Measurements from ENCODE around the gene RGCC.

The RGCC gene

DNA sequence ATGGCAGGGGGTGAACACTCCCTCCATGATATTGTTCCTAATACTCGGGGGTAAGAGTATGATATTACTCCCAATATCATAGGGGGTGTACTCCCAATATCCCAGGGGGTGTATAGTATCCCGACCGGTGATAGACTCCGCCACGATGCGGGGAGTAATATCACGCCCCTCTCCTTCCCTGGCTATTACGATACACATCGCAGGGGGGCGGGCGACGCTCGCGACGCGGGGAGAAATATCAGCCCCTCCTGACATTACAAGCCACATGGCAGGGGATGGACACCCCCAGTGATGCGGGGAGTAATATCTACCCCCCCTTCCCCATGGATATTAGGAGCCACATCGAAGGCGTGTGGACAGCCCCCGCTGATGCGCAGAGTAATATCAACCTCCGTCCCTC is 3.2 kb upstream of the RGCC start:
- Histone ChIP-seq H2BK5ac (ENCODE audit: low read depth, low read length, poor library complexity, severe bottlenecking) (no peak overlapping the region), H2BK12ac (ENCODE audit: low read length in 2 of 2) (no peak overlapping the region), H3K79me1 (replicated peaks; ENCODE audit: low read length, poor library complexity, severe bottlenecking) (peaks cover 1% of the 10 kb centered on the region), H2AK5ac (ENCODE audit: low read length, severe bottlenecking) (no peak overlapping the region), H2BK120ac (ENCODE audit: low read depth, low read length) (no peak overlapping the region), H3K27me3 (ENCODE audit: control insufficient read depth in 1 of 2, insufficient read depth in 1 of 2, low read length in 2 of 2) (peaks cover 9 to 30% of the 10 kb centered on the region in 2 experiments), H3K4me1 (ENCODE audit: control insufficient read depth, insufficient read depth, low read depth, low read length) (peaks cover 21% of the 10 kb centered on the region), H2BK15ac (ENCODE audit: low read depth, poor library complexity, severe bottlenecking) (no peak overlapping the region), H3K4ac (ENCODE audit: low read depth in 1 of 2, low read length in 2 of 2) (no peak overlapping the region), H3K4me3 (ENCODE audit: insufficient read depth in 1 of 2, low read depth in 1 of 2, low read length in 2 of 2) (no peak overlapping the region), H3K27ac (ENCODE audit: low read length, poor library complexity, severe bottlenecking) (no peak overlapping the region), H3K4me2 (ENCODE audit: low read length, poor library complexity, severe bottlenecking) (no peak overlapping the region), H3K14ac (ENCODE audit: low read length in 2 of 2) (no peak overlapping the region), H3K9ac (ENCODE audit: low read length) (no peak overlapping the region), H3K36me3 (ENCODE audit: control insufficient read depth in 1 of 2, insufficient read depth in 2 of 2, low read depth in 1 of 2, low read length in 2 of 2) (no peaks in the 10 kb centered on the region), H2AFZ (ENCODE audit: low read depth, low read length) (no peak overlapping the region), H4K91ac (ENCODE audit: low read length) (no peak overlapping the region), H3K23ac (ENCODE audit: low read length in 2 of 2) (no peak overlapping the region), H4K8ac (ENCODE audit: low read length) (no peak overlapping the region), H3K18ac (ENCODE audit: low read depth in 1 of 2, low read length in 2 of 2) (no peak overlapping the region), H3K9me3 (ENCODE audit: control insufficient read depth, low read length) (no peaks in the 10 kb centered on the region)
- DNase-seq, result no peak
- WGBS, result 85% methylated on average over 21 of the region's 22 CpGs

DNA sequence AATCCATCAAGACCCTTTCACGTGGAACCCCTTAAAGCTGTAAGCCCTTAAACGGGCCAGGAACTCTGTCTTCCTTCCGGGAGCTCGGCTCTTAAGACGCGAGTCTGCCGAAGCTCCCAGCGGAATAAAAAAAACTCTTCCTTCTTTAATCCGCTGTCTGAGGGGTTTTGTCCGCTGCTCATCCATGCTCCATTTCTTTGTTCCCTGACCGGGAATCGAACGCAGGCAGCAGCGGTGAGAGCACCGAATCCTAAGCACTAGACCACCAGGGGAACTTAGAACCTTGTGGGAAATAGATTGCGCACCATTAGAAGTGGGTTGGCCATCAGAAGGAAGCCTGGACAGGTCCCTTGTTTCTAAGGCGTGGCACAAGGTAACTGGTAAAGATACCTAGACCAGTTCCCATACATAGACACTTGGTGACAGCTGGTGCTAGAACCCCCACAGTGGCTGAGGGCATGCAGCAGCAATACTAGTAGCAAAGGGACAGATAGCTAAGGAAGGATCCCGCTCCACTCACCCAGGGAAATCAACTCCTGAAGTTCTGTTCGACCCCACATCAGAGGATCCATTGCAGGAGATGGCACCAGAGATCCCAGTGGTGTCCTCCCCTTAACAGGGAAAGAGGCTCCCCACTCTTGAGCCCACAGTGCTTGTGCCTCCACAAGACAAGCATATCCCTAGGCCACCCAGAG is 1.5 kb upstream of the RGCC start:
- Histone ChIP-seq H2BK15ac (ENCODE audit: low read depth, poor library complexity, severe bottlenecking) (no peak overlapping the region), H3K23ac (ENCODE audit: low read length in 2 of 2) (no peak overlapping the region), H3K4ac (ENCODE audit: low read depth in 1 of 2, low read length in 2 of 2) (no peak overlapping the region), H3K27ac (ENCODE audit: low read length, poor library complexity, severe bottlenecking) (no peak overlapping the region), H2BK12ac (ENCODE audit: low read length in 2 of 2) (no peak overlapping the region), H2AK5ac (ENCODE audit: low read length, severe bottlenecking) (no peak overlapping the region), H3K9me3 (ENCODE audit: control insufficient read depth, low read length) (no peaks in the 10 kb centered on the region), H3K4me2 (ENCODE audit: low read length, poor library complexity, severe bottlenecking) (no peak overlapping the region), H3K4me1 (ENCODE audit: control insufficient read depth, insufficient read depth, low read depth, low read length) (peaks cover 21% of the 10 kb centered on the region), H2AFZ (ENCODE audit: low read depth, low read length) (no peak overlapping the region), H4K8ac (ENCODE audit: low read length) (no peak overlapping the region), H3K79me1 (replicated peaks; ENCODE audit: low read length, poor library complexity, severe bottlenecking) (peaks cover 1% of the 10 kb centered on the region), H3K18ac (ENCODE audit: low read depth in 1 of 2, low read length in 2 of 2) (no peak overlapping the region), H3K14ac (ENCODE audit: low read length in 2 of 2) (no peak overlapping the region), H3K4me3 (ENCODE audit: insufficient read depth in 1 of 2, low read depth in 1 of 2, low read length in 2 of 2) (no peak overlapping the region), H2BK120ac (ENCODE audit: low read depth, low read length) (no peak overlapping the region), H2BK5ac (ENCODE audit: low read depth, low read length, poor library complexity, severe bottlenecking) (no peak overlapping the region), H4K91ac (ENCODE audit: low read length) (no peak overlapping the region), H3K36me3 (ENCODE audit: control insufficient read depth in 1 of 2, insufficient read depth in 2 of 2, low read depth in 1 of 2, low read length in 2 of 2) (peaks cover 0 to 5% of the 10 kb centered on the region in 2 experiments), H3K27me3 (ENCODE audit: control insufficient read depth in 1 of 2, insufficient read depth in 1 of 2, low read length in 2 of 2) (peaks cover 9 to 30% of the 10 kb centered on the region in 2 experiments), H3K9ac (ENCODE audit: low read length) (no peak overlapping the region)
- WGBS, result 50% methylated on average over 19 of the region's 19 CpGs
- no peak for DNase-seq

DNA sequence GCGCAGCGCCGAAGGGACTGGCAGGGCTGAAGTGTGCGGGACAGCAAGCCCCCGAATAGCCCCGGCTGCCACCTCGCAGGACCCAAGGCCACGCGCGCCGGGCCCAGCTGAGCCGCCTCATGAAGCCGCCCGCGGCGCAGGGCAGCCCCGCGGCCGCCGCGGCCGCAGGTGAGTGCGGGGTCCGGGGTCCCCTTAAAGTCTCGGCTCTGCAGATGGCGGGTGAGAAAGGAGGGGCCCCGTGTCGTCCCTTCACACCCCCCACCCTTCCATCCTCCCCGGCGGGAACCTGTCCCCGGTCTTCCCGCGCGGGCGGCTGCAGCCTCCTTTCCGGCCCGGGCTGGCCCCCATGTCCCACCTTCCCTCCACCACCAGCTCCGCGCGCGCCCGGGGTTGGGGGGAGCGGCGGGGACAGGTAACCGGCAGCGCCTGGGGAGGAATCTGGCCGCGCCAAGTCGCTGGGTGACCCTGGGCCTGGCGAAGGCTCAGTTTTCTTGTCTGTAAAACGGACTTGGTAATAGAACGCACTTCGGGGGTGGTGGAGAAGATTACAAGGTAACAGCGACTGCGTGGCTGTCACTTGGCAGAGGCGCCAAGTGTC is 338 bp downstream of the RGCC start:
- Histone ChIP-seq H3K79me1 (replicated peaks; ENCODE audit: low read length, poor library complexity, severe bottlenecking) (peaks cover 4% of the 10 kb centered on the region), H2AFZ (ENCODE audit: low read depth, low read length) (no peak overlapping the region), H2BK12ac (ENCODE audit: low read length in 2 of 2) (peak overlapping the region in 1 of 2 experiments; percentile 2), H2BK120ac (ENCODE audit: low read depth, low read length) (no peak overlapping the region), H4K91ac (ENCODE audit: low read length) (no peak overlapping the region), H3K27me3 (ENCODE audit: control insufficient read depth in 1 of 2, insufficient read depth in 1 of 2, low read length in 2 of 2) (peaks cover 9 to 30% of the 10 kb centered on the region in 2 experiments), H3K4me2 (ENCODE audit: low read length, poor library complexity, severe bottlenecking) (peak overlapping the region; percentile 99), H3K4me1 (ENCODE audit: control insufficient read depth, insufficient read depth, low read depth, low read length) (peaks cover 21% of the 10 kb centered on the region), H3K27ac (ENCODE audit: low read length, poor library complexity, severe bottlenecking) (no peak overlapping the region), H3K9me3 (ENCODE audit: control insufficient read depth, low read length) (no peaks in the 10 kb centered on the region), H3K14ac (ENCODE audit: low read length in 2 of 2) (peak overlapping the region in 1 of 2 experiments; percentile 61), H3K4me3 (ENCODE audit: insufficient read depth in 1 of 2, low read depth in 1 of 2, low read length in 2 of 2) (peak overlapping the region; percentile 67 to 80), H2BK15ac (ENCODE audit: low read depth, poor library complexity, severe bottlenecking) (no peak overlapping the region), H3K4ac (ENCODE audit: low read depth in 1 of 2, low read length in 2 of 2) (peak overlapping the region in 1 of 2 experiments; percentile 10), H3K9ac (ENCODE audit: low read length) (peak overlapping the region; percentile 89), H4K8ac (ENCODE audit: low read length) (no peak overlapping the region), H3K23ac (ENCODE audit: low read length in 2 of 2) (peak overlapping the region in 1 of 2 experiments; percentile 73), H3K36me3 (ENCODE audit: control insufficient read depth in 1 of 2, insufficient read depth in 2 of 2, low read depth in 1 of 2, low read length in 2 of 2) (peaks cover 0 to 23% of the 10 kb centered on the region in 2 experiments), H3K18ac (ENCODE audit: low read depth in 1 of 2, low read length in 2 of 2) (peak overlapping the region in 1 of 2 experiments; percentile 56), H2BK5ac (ENCODE audit: low read depth, low read length, poor library complexity, severe bottlenecking) (no peak overlapping the region), H2AK5ac (ENCODE audit: low read length, severe bottlenecking) (no peak overlapping the region)
- WGBS, result 2% methylated on average over 49 of the region's 56 CpGs
- no peak for DNase-seq

DNA sequence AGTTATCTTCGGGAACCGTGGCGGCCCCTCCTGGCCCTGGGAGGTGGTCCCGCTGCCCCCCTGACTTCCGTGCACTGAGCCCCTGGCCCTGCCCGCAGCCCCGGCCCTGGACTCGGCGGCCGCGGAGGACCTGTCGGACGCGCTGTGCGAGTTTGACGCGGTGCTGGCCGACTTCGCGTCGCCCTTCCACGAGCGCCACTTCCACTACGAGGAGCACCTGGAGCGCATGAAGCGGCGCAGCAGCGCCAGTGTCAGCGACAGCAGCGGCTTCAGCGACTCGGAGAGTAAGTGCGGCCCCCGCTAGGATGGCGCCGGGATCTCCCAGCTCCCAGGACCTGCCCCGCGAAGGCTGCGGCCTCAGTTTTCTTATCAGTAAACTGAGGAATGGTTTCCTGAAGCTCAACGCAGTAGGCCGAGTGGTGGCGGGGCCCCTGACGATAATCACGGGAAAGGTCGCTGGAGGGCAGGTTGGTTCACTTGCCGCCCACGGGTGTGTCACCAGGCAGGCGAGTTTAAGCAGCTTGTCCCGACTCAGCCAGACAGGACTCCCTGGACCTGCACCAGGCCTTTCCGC is 924 bp downstream of the RGCC start:
- no peak overlapping the region for H2BK5ac ChIP-seq (ENCODE audit: low read depth, low read length, poor library complexity, severe bottlenecking)
- H4K91ac ChIP-seq (ENCODE audit: low read length), result no peak overlapping the region
- peaks cover 0 to 23% of the 10 kb centered on the region in 2 experiments for H3K36me3 ChIP-seq (ENCODE audit: control insufficient read depth in 1 of 2, insufficient read depth in 2 of 2, low read depth in 1 of 2, low read length in 2 of 2)
- peaks cover 4% of the 10 kb centered on the region for H3K79me1 ChIP-seq (replicated peaks; ENCODE audit: low read length, poor library complexity, severe bottlenecking)
- no peak overlapping the region for H4K8ac ChIP-seq (ENCODE audit: low read length)
- no peak overlapping the region for H2BK120ac ChIP-seq (ENCODE audit: low read depth, low read length)
- DNase-seq, result peak; percentile 34
- H3K18ac ChIP-seq (ENCODE audit: low read depth in 1 of 2, low read length in 2 of 2), result peak overlapping the region; percentile 42 to 49
- H3K23ac ChIP-seq (ENCODE audit: low read length in 2 of 2), result peak overlapping the region; percentile 14 to 87
- H3K4ac ChIP-seq (ENCODE audit: low read depth in 1 of 2, low read length in 2 of 2), result no peak overlapping the region
- H3K27me3 ChIP-seq (ENCODE audit: control insufficient read depth in 1 of 2, insufficient read depth in 1 of 2, low read length in 2 of 2), result peaks cover 9 to 30% of the 10 kb centered on the region in 2 experiments
- no peaks in the 10 kb centered on the region for H3K9me3 ChIP-seq (ENCODE audit: control insufficient read depth, low read length)
- no peak overlapping the region for H3K27ac ChIP-seq (ENCODE audit: low read length, poor library complexity, severe bottlenecking)
- peak overlapping the region; percentile 99 for H3K4me2 ChIP-seq (ENCODE audit: low read length, poor library complexity, severe bottlenecking)
- H3K9ac ChIP-seq (ENCODE audit: low read length), result peak overlapping the region; percentile 89
- 1% methylated on average over 49 of the region's 50 CpGs for WGBS
- no peak overlapping the region for H2BK15ac ChIP-seq (ENCODE audit: low read depth, poor library complexity, severe bottlenecking)
- H2AK5ac ChIP-seq (ENCODE audit: low read length, severe bottlenecking), result no peak overlapping the region
- peak overlapping the region in 1 of 2 experiments; percentile 61 for H3K14ac ChIP-seq (ENCODE audit: low read length in 2 of 2)
- peak overlapping the region; percentile 67 to 80 for H3K4me3 ChIP-seq (ENCODE audit: insufficient read depth in 1 of 2, low read depth in 1 of 2, low read length in 2 of 2)
- H2BK12ac ChIP-seq (ENCODE audit: low read length in 2 of 2), result peak overlapping the region in 1 of 2 experiments; percentile 2
- H3K4me1 ChIP-seq (ENCODE audit: control insufficient read depth, insufficient read depth, low read depth, low read length), result peaks cover 23% of the 10 kb centered on the region
- H2AFZ ChIP-seq (ENCODE audit: low read depth, low read length), result no peak overlapping the region

All from mesenchymal stem cell (in vitro differentiated cells and primary cell).